Stomach (tissue), 4 donors: ENCODE data around the gene FER1L5.

Experiments used
- CTCF ChIP-seq, 7 experiments: fragments of 450-650 bp in 4 of 7; fragments of 200-600 bp in 3 of 7; sonication (generic) in 3 of 7; IDR thresholded peaks; one replicate each; pipeline ENCODE4 v1.5.1; 2016 to 2019; ENCODE audit warnings: antibody characterized with exemption in 7 of 7, control low read depth in 2 of 7, mild to moderate bottlenecking in 1 of 7
- EP300 ChIP-seq: sonication (generic); formaldehyde crosslinking; IDR thresholded peaks from one replicate; pipeline ENCODE4 v1.6.1; 2017; ENCODE audit warnings: antibody characterized with exemption

DNA sequence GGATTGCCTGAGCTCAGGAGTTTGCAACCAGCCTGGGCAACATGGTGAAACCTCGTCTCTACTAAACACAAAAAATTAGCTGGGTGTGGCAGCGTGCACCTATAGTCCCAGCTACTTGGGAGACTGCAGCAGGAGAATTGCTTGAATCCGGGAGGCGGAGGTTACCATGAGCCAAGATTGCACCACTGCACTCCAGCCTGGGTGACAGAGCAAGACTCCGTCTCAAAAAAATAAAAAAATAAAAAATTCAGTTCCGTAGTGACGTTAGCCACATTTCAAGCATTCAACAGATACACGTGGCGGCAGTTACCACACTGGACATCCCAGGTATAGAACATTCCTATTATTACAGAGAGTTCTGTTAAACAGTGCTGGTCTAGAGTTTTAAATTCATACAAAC is 8.9 kb upstream of the FER1L5 start:
- TF ChIP-seq EP300: no peak
- no peak for TF ChIP-seq CTCF (IDR thresholded peaks at IDR 0.05)
